M059J (cell line): ENCODE data around the gene PIK3IP1. TPM values are rescaled to one million over a fixed set of nuclear protein-coding genes. Genes with fewer than 3 reads are reported as not detected.

Experiments used
- total RNA-seq: library from RNA; depleted of rRNA; stranded (reverse); fragments of >200 nt; shearing (Covaris generic); gene quantifications from 2 replicates; pipeline ENCODE4 v1.2.3, GENCODE V29; 2014; rRNA removed

Gene PIK3IP1
- total RNA-seq, 1 experiment from 2014 or later = 1.9 TPM

Other genes starting within 250 kb of the PIK3IP1 start
- 51.2 and 53.2 TPM in 2 replicates for gene SMTN, start 211.2 kb downstream of the PIK3IP1 start, total RNA-seq
- 6.0 and 8.8 TPM in 2 replicates for gene SELENOM, start 184.9 kb downstream of the PIK3IP1 start, total RNA-seq
- 0.49 TPM in 1 of 2 replicates, not detected in the other for gene INPP5J, start 169.5 kb downstream of the PIK3IP1 start, total RNA-seq
- not detected in 2 replicates for gene PLA2G3, start 152.0 kb downstream of the PIK3IP1 start, total RNA-seq
- 19.8 and 21.8 TPM in 2 replicates for gene RNF185, start 132.3 kb downstream of the PIK3IP1 start, total RNA-seq
- 5.5 and 6.8 TPM in 2 replicates for gene LIMK2, start 80.2 kb downstream of the PIK3IP1 start, total RNA-seq
- gene PATZ1, start 53.9 kb upstream of the PIK3IP1 start, total RNA-seq = 8.3 and 10.7 TPM in 2 replicates
- gene DRG1, start 107.1 kb upstream of the PIK3IP1 start, total RNA-seq = 60.6 and 99.0 TPM in 2 replicates
- gene EIF4ENIF1, start 197.4 kb upstream of the PIK3IP1 start, total RNA-seq = 5.8 and 7.4 TPM in 2 replicates
- gene SFI1, start 204.0 kb upstream of the PIK3IP1 start, total RNA-seq = 4.7 and 5.0 TPM in 2 replicates